Liver (tissue), 9 donors: Measurements from ENCODE around the gene XRCC5. TPM values are rescaled to one million over a fixed set of nuclear protein-coding genes. Genes with fewer than 3 reads are reported as not detected.
A peak's percentile ranks its signal among the peaks of the same experiment; 100 is the strongest.

ENCODE experiments used
- DNase-seq: peaks from one replicate; pipeline ENCODE4 v3.0.0-alpha.2; 2017; ENCODE audit warnings: low spot score
- H3K27ac ChIP-seq, 2 donors: one replicate each; pipeline ENCODE4 v1.7.0; 2013; ENCODE audit warnings: inconsistent platforms in 2 of 2, low read length in 2 of 2, control low read depth in 1 of 2, low read depth in 1 of 2, mild to moderate bottlenecking in 1 of 2
- H3K27me3 ChIP-seq, 4 donors: one replicate each; pipeline versions ENCODE4 v1.6.1 to v1.7.0; 2013; ENCODE audit warnings: low read length in 3 of 4, inconsistent platforms in 1 of 4, mild to moderate bottlenecking in 1 of 4, moderate library complexity in 1 of 4; ENCODE audit not compliant: control insufficient read depth in 4 of 4, insufficient read depth in 4 of 4
- H3K36me3 ChIP-seq, 4 donors: one replicate each; pipeline versions ENCODE4 v1.6.1 to v1.7.0; 2013; ENCODE audit warnings: low read length in 3 of 4, mild to moderate bottlenecking in 3 of 4, low read depth in 1 of 4, moderate library complexity in 1 of 4; ENCODE audit not compliant: control insufficient read depth in 4 of 4, insufficient read depth in 3 of 4
- H3K4me1 ChIP-seq, 4 donors: one replicate each; pipeline versions ENCODE4 v1.6.1 to v1.7.0; 2013; ENCODE audit warnings: low read length in 3 of 4, mild to moderate bottlenecking in 3 of 4, moderate library complexity in 1 of 4; ENCODE audit not compliant: control insufficient read depth in 4 of 4, insufficient read depth in 4 of 4
- H3K4me3 ChIP-seq, 3 donors: one replicate each; pipeline versions ENCODE4 v1.6.1 to v1.7.0; 2013; ENCODE audit warnings: low read length in 3 of 3, control low read depth in 1 of 3, low read depth in 1 of 3, mild to moderate bottlenecking in 1 of 3
- H3K9ac ChIP-seq, 2 donors: one replicate each; pipeline ENCODE4 v1.7.0; 2013; ENCODE audit warnings: low read length in 2 of 2, mild to moderate bottlenecking in 2 of 2, moderate library complexity in 2 of 2, control low read depth in 1 of 2, low read depth in 1 of 2
- H3K9me3 ChIP-seq, 4 donors: one replicate each; pipeline versions ENCODE4 v1.6.1 to v1.7.0; 2013; ENCODE audit warnings: low read length in 3 of 4; ENCODE audit not compliant: control insufficient read depth in 4 of 4
- EGR1 ChIP-seq, 2 donors: IDR thresholded peaks; 2 replicates each; pipeline ENCODE4 v1.6.1; 2016 to 2018; ENCODE audit warnings: antibody characterized with exemption in 2 of 2, low read depth in 2 of 2
- FOXA2 ChIP-seq: IDR thresholded peaks from 2 replicates; pipeline ENCODE4 v1.6.1; 2016; ENCODE audit warnings: antibody characterized with exemption
- GABPA ChIP-seq, 2 donors: IDR thresholded peaks in 1 of 2; conservative IDR thresholded peaks in 1 of 2; 2 replicates each; pipeline ENCODE4 v1.6.1; 2016; ENCODE audit warnings: antibody characterized with exemption in 2 of 2, mild to moderate bottlenecking in 1 of 2, moderate library complexity in 1 of 2
- HNF4A ChIP-seq, 2 donors: conservative IDR thresholded peaks; 2 replicates each; pipeline ENCODE4 v1.6.1; 2016; ENCODE audit warnings: antibody characterized with exemption in 2 of 2, mild to moderate bottlenecking in 2 of 2
- NR2F2 ChIP-seq: IDR thresholded peaks from 2 replicates; pipeline ENCODE4 v1.6.1; 2016; ENCODE audit warnings: antibody characterized with exemption
- RAD21 ChIP-seq, 2 donors: IDR thresholded peaks; 2 replicates each; pipeline ENCODE4 v1.6.1; 2016; ENCODE audit warnings: antibody characterized with exemption in 2 of 2, mild to moderate bottlenecking in 2 of 2
- RXRA ChIP-seq, 2 donors: IDR thresholded peaks; 2 replicates each; pipeline ENCODE4 v1.6.1; 2017 to 2018; ENCODE audit warnings: antibody characterized with exemption in 2 of 2, mild to moderate bottlenecking in 1 of 2
- YY1 ChIP-seq: IDR thresholded peaks from 2 replicates; pipeline ENCODE4 v1.6.1; 2016; ENCODE audit warnings: antibody characterized with exemption, mild to moderate bottlenecking
- WGBS: extraction: QIAGEN DNeasy Blood & Tissue Kit; methylation state at CpG from one replicate; pipeline ENCODE4 v1.1.7; 2013; 5-methylcytosine and 5-hydroxymethylcytosine counted together
- polyA plus RNA-seq, 2 donors: library from polyadenylated mRNA; stranded (reverse) in 1 of 2; unstranded in 1 of 2; fragments of 200-250 nt in 1 of 2; fragments of >200 nt in 1 of 2; fragmentation: Nextera tagmentation in 1 of 2; extraction: Ambion mirVana in 1 of 2; gene quantifications; one replicate each; pipeline versions ENCODE4 v1.2.1 to v1.2.3, GENCODE V29; 2013 to 2015
- total RNA-seq, 2 donors: library from RNA; depleted of rRNA; stranded (reverse); fragments of >200 nt; gene quantifications; one replicate each; pipeline ENCODE4 v1.2.3, GENCODE V29; 2014
- TF ChIP-seq, protein P1 (sequence below): IDR thresholded peaks from 2 replicates; pipeline ENCODE4 v1.6.1; 2016; ENCODE audit warnings: antibody characterized with exemption, mild to moderate bottlenecking
- TF ChIP-seq, protein P2 (sequence below): fragments of 150-350 bp; IDR thresholded peaks from 2 replicates; pipeline ENCODE4 v1.5.1; 2017; ENCODE audit warnings: improper control_type of control experiment, low read depth, low read length; ENCODE audit not compliant: missing input control
- TF ChIP-seq, protein P3 (sequence below): IDR thresholded peaks from 2 replicates; pipeline ENCODE4 v1.6.1; 2016; ENCODE audit warnings: antibody characterized with exemption
- donor health status: healthy.
- donor health status: healthy.
- donor health status: healthy.
- donor health status: healthy.
- donor health status: healthy.

Gene XRCC5
- total and polyA plus RNA-seq, 4 donors = 63.7 to 140 (median 84.5) TPM

DNA sequence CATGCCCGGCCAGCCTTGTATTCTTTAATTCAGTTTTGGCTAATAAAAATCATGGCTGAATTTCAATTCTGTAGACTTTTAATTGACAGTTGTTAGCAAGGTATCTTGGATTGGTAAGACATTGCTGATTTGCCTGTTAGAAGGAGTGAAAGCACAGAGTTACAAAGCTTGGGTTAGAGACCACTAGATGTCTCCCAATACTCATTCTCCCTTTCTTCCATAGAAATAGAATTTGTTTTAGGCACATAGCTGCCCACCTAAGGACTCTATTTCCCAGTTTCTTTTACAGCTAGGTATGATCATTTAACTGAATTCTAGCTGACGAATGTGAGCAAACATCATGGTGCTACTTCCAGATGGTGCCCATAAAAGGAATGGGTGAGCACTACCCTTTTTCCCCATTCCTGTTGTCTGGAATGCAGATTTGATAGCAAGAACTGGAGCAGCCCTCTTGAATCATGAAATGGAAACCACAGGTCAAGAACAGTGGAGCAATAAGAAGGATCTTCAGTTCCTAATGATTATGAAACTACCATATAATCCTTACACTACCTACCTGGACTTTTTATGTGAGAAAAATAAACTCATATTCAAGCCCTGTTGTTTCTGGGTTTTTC lies 45.0 kb upstream of the XRCC5 start:
- Histone ChIP-seq H3K27ac (no peak overlapping the region), H3K9me3 (no peaks in the 10 kb centered on the region), H3K27me3 (no peaks in the 10 kb centered on the region), H3K4me1 (peaks cover 5 to 38% (median 20%) of the 10 kb centered on the region in 4 donors), H3K4me3 (no peak overlapping the region), H3K9ac (no peak overlapping the region), H3K36me3 (peaks cover 0 to 39% (median 22%) of the 10 kb centered on the region in 4 donors)
- no peak for DNase-seq
- WGBS = 86% methylated on average over 2 of the region's 2 CpGs
- TF ChIP-seq NR2F2 (no peak), RAD21 (IDR thresholded peaks at IDR 0.05) (peak; percentile 16 to 32), FOXA2 (no peak), GABPA (IDR thresholded peaks at IDR 0.05 in 1 of 2, conservative IDR thresholded peaks at IDR 0.05 in 1 of 2) (no peak), RXRA (IDR thresholded peaks at IDR 0.05) (no peak), EGR1 (IDR thresholded peaks at IDR 0.05; ENCODE audit: low read depth in 2 of 2) (no peak), YY1 (no peak)
- TF ChIP-seq, protein P1, sequence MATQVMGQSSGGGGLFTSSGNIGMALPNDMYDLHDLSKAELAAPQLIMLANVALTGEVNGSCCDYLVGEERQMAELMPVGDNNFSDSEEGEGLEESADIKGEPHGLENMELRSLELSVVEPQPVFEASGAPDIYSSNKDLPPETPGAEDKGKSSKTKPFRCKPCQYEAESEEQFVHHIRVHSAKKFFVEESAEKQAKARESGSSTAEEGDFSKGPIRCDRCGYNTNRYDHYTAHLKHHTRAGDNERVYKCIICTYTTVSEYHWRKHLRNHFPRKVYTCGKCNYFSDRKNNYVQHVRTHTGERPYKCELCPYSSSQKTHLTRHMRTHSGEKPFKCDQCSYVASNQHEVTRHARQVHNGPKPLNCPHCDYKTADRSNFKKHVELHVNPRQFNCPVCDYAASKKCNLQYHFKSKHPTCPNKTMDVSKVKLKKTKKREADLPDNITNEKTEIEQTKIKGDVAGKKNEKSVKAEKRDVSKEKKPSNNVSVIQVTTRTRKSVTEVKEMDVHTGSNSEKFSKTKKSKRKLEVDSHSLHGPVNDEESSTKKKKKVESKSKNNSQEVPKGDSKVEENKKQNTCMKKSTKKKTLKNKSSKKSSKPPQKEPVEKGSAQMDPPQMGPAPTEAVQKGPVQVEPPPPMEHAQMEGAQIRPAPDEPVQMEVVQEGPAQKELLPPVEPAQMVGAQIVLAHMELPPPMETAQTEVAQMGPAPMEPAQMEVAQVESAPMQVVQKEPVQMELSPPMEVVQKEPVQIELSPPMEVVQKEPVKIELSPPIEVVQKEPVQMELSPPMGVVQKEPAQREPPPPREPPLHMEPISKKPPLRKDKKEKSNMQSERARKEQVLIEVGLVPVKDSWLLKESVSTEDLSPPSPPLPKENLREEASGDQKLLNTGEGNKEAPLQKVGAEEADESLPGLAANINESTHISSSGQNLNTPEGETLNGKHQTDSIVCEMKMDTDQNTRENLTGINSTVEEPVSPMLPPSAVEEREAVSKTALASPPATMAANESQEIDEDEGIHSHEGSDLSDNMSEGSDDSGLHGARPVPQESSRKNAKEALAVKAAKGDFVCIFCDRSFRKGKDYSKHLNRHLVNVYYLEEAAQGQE = no peak
- TF ChIP-seq, protein P2, sequence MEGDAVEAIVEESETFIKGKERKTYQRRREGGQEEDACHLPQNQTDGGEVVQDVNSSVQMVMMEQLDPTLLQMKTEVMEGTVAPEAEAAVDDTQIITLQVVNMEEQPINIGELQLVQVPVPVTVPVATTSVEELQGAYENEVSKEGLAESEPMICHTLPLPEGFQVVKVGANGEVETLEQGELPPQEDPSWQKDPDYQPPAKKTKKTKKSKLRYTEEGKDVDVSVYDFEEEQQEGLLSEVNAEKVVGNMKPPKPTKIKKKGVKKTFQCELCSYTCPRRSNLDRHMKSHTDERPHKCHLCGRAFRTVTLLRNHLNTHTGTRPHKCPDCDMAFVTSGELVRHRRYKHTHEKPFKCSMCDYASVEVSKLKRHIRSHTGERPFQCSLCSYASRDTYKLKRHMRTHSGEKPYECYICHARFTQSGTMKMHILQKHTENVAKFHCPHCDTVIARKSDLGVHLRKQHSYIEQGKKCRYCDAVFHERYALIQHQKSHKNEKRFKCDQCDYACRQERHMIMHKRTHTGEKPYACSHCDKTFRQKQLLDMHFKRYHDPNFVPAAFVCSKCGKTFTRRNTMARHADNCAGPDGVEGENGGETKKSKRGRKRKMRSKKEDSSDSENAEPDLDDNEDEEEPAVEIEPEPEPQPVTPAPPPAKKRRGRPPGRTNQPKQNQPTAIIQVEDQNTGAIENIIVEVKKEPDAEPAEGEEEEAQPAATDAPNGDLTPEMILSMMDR = no peak

DNA sequence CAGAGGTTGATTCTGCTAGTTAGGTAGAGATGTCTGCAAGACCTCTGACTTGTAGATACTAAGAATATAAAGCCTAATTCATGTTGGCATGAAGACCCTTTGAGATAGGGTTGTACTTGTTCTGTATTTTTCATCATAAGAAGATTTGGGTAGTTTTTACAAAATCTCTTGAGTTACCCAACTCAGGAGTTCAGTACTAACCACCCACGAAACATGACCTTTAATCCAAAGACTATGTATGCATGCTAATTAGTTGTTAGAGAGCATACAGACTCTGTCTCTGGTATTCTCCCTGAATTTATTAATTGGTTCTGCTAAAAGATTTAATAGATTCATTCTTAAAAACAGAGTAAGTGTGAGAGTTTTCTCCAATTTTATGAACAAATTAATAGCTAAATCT lies 44.5 kb upstream of the XRCC5 start:
- 48% methylated on average over 1 of the region's 1 CpG for WGBS
- TF ChIP-seq HNF4A (conservative IDR thresholded peaks at IDR 0.05) = peak; percentile 11 to 21
- peak in 1 of 2 donors; percentile 10 for TF ChIP-seq RXRA (IDR thresholded peaks at IDR 0.05)
- TF ChIP-seq, protein P3, sequence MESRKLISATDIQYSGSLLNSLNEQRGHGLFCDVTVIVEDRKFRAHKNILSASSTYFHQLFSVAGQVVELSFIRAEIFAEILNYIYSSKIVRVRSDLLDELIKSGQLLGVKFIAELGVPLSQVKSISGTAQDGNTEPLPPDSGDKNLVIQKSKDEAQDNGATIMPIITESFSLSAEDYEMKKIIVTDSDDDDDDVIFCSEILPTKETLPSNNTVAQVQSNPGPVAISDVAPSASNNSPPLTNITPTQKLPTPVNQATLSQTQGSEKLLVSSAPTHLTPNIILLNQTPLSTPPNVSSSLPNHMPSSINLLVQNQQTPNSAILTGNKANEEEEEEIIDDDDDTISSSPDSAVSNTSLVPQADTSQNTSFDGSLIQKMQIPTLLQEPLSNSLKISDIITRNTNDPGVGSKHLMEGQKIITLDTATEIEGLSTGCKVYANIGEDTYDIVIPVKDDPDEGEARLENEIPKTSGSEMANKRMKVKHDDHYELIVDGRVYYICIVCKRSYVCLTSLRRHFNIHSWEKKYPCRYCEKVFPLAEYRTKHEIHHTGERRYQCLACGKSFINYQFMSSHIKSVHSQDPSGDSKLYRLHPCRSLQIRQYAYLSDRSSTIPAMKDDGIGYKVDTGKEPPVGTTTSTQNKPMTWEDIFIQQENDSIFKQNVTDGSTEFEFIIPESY = no peak
- no peaks in the 10 kb centered on the region for H3K27me3 ChIP-seq
- H3K4me1 ChIP-seq = peaks cover 5 to 38% (median 22%) of the 10 kb centered on the region in 4 donors
- peaks cover 0 to 40% (median 19%) of the 10 kb centered on the region in 4 donors for H3K36me3 ChIP-seq
- H3K9ac ChIP-seq = no peak overlapping the region
- H3K9me3 ChIP-seq = no peaks in the 10 kb centered on the region
- H3K4me3 ChIP-seq = no peak overlapping the region
- no peak overlapping the region for H3K27ac ChIP-seq
- DNase-seq = no peak
